PC-3 (cell line): Measurements from ENCODE around the gene EXD2. TPM values are rescaled to one million over a fixed set of nuclear protein-coding genes. Genes with fewer than 3 reads are reported as not detected.

Source experiments
- ATAC-seq: fragments of 200-7000 bp; cut with Tn5 transposase; 2 replicates; pipeline ENCODE4 v1.9.1; 2020; ENCODE audit warnings: mild to moderate bottlenecking, moderate library complexity
- BruUV-seq: library from RNA; stranded (reverse); fragments of 400-500 nt; replicated peaks from 2 replicates; lab custom pipeline; 2021; lab: Mats Ljungman, UMichigan
- CTCF ChIA-PET: fragments of 300-600 bp; sonication (Branson Sonifier 250); formaldehyde crosslinking; loops from one replicate; lab custom pipeline; 2022; ENCODE audit warnings: antibody characterized with exemption; lab: Charles Lee
- POLR2A ChIA-PET: fragments of 300-600 bp; sonication (Branson Sonifier 250); formaldehyde crosslinking; loops from one replicate; lab custom pipeline; 2022; ENCODE audit warnings: antibody characterized with exemption; ENCODE audit not compliant: unreplicated experiment; lab: Charles Lee
- DNase-seq: peaks from one replicate; pipeline ENCODE4 v3.0.0-alpha.2; 2015
- H2AFZ ChIP-seq: fragments of 300-600 bp; sonication (generic); 2 replicates; pipeline ENCODE4 v1.6.0; 2016; ENCODE audit warnings: antibody characterized with exemption, low read length
- H3F3A ChIP-seq: fragments of 300-600 bp; sonication (generic); one replicate; pipeline ENCODE4 v1.6.0; 2017; ENCODE audit warnings: antibody characterized with exemption, low read length, control low read depth, mild to moderate bottlenecking; ENCODE audit not compliant: unreplicated experiment
- H3K27ac ChIP-seq: fragments of 300-600 bp; sonication (generic); 2 replicates; pipeline ENCODE4 v1.5.1; 2016; ENCODE audit warnings: mild to moderate bottlenecking, low read length
- H3K27me3 ChIP-seq: fragments of 300-600 bp; sonication (generic); 2 replicates; pipeline ENCODE4 v1.6.1; 2016; ENCODE audit warnings: low read length, mixed read lengths
- H3K36me3 ChIP-seq: fragments of 300-600 bp; sonication (generic); 2 replicates; pipeline ENCODE4 v1.6.1; 2016; ENCODE audit warnings: low read depth, mixed run types, low read length, mixed read lengths
- H3K4me1 ChIP-seq: fragments of 300-600 bp; sonication (generic); 2 replicates; pipeline ENCODE4 v1.5.1; 2016; ENCODE audit warnings: low read length; ENCODE audit not compliant: insufficient read depth
- H3K4me2 ChIP-seq: fragments of 300-600 bp; sonication (generic); 2 replicates; pipeline ENCODE4 v1.6.0; 2016; ENCODE audit warnings: low read length
- H3K4me3 ChIP-seq: fragments of 300-600 bp; sonication (generic); 2 replicates; pipeline ENCODE4 v1.5.1; 2016; ENCODE audit warnings: mild to moderate bottlenecking, low read length, mixed read lengths
- H3K79me2 ChIP-seq: fragments of 300-600 bp; sonication (generic); 2 replicates; pipeline ENCODE4 v1.6.1; 2017; ENCODE audit warnings: low read length, mixed read lengths
- H3K9ac ChIP-seq: fragments of 300-600 bp; sonication (generic); 2 replicates; pipeline ENCODE4 v1.6.0; 2016; ENCODE audit warnings: mild to moderate bottlenecking, low read length
- H3K9me2 ChIP-seq: fragments of 300-600 bp; sonication (generic); replicated peaks from 2 replicates; pipeline ENCODE4 v1.6.1; 2016; ENCODE audit warnings: mixed run types, low read length, mixed read lengths
- H3K9me3 ChIP-seq: fragments of 300-600 bp; sonication (generic); 2 replicates; pipeline ENCODE4 v1.6.1; 2016; ENCODE audit warnings: low read length, mixed read lengths
- H4K20me1 ChIP-seq: fragments of 300-600 bp; sonication (generic); 2 replicates; pipeline ENCODE4 v1.6.1; 2016; ENCODE audit warnings: low read length, mixed read lengths
- EZH2 ChIP-seq: fragments of 300-600 bp; sonication (generic); IDR thresholded peaks from one replicate; pipeline ENCODE4 v1.6.1; 2017; ENCODE audit warnings: antibody characterized with exemption, mild to moderate bottlenecking, low read length; ENCODE audit not compliant: unreplicated experiment
- EZH2phosphoT487 ChIP-seq: fragments of 300-600 bp; sonication (generic); IDR thresholded peaks from 2 replicates; pipeline ENCODE4 v1.6.1; 2018; ENCODE audit warnings: mild to moderate bottlenecking, antibody characterized with exemption, low read length, borderline replicate concordance
- intact Hi-C: fragments of 100-400 bp; cut with micrococcal nuclease; formaldehyde crosslinking; loops from 2 replicates; pipeline ENCODE4 v1.9.0; 2023
- total RNA-seq: library from RNA; depleted of rRNA; stranded (reverse); fragments of >200 nt; gene quantifications from 2 replicates; pipeline ENCODE4 v1.2.3, GENCODE V29; 2014
- TF ChIP-seq, protein P1 (sequence below): fragments of 300-600 bp; sonication (generic); conservative IDR thresholded peaks from 2 replicates; pipeline ENCODE4 v1.5.1; 2017; ENCODE audit warnings: antibody characterized with exemption, low read depth, mild to moderate bottlenecking, low read length

Gene EXD2
- total RNA-seq, 1 experiment from 2014 or later, result 19.9 TPM

DNA sequence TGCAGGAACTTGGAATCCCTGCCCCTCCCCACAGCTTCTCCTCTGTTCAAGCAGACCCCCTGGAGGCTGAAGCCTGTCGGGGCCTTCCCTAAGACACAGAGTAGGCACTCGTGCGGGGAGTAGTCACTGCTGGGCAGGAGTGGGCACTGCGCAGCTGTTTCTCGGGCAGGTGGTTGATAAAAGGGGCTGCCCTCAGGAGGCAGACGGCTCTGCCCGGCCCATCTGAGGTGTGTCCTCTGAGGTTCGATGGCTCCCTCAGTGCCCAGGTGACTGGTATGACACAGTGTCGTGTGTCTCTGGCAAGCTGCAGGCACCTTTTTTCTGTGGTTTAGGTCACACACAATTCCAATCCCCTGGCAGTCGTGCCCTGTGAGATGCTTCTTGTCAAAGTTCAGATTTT is 78.8 kb downstream of the EXD2 start:
- intact Hi-C loops, result no loop called here
- Histone ChIP-seq H3K27ac (no peak overlapping the region), H3K9me3 (no peaks in the 10 kb centered on the region), H2AFZ (no peak overlapping the region), H3K4me1 (peaks cover 12% of the 10 kb centered on the region), H4K20me1 (no peaks in the 10 kb centered on the region), H3K27me3 (no peaks in the 10 kb centered on the region), H3K79me2 (no peaks in the 10 kb centered on the region), H3K4me3 (no peak overlapping the region), H3K9me2 (no peaks in the 10 kb centered on the region), H3K36me3 (no peaks in the 10 kb centered on the region), H3K9ac (no peak overlapping the region), H3K4me2 (no peak overlapping the region), H3F3A (no peaks in the 10 kb centered on the region)
- BruUV-seq, result no TSS peak
- CTCF ChIA-PET, result no interaction called here
- DNase-seq (no peak), ATAC-seq (no peak)
- TF ChIP-seq EZH2 (no peak), EZH2phosphoT487 (no peak)
- TF ChIP-seq, protein P1, sequence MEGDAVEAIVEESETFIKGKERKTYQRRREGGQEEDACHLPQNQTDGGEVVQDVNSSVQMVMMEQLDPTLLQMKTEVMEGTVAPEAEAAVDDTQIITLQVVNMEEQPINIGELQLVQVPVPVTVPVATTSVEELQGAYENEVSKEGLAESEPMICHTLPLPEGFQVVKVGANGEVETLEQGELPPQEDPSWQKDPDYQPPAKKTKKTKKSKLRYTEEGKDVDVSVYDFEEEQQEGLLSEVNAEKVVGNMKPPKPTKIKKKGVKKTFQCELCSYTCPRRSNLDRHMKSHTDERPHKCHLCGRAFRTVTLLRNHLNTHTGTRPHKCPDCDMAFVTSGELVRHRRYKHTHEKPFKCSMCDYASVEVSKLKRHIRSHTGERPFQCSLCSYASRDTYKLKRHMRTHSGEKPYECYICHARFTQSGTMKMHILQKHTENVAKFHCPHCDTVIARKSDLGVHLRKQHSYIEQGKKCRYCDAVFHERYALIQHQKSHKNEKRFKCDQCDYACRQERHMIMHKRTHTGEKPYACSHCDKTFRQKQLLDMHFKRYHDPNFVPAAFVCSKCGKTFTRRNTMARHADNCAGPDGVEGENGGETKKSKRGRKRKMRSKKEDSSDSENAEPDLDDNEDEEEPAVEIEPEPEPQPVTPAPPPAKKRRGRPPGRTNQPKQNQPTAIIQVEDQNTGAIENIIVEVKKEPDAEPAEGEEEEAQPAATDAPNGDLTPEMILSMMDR, result no peak
- POLR2A ChIA-PET, result no interaction called here

DNA sequence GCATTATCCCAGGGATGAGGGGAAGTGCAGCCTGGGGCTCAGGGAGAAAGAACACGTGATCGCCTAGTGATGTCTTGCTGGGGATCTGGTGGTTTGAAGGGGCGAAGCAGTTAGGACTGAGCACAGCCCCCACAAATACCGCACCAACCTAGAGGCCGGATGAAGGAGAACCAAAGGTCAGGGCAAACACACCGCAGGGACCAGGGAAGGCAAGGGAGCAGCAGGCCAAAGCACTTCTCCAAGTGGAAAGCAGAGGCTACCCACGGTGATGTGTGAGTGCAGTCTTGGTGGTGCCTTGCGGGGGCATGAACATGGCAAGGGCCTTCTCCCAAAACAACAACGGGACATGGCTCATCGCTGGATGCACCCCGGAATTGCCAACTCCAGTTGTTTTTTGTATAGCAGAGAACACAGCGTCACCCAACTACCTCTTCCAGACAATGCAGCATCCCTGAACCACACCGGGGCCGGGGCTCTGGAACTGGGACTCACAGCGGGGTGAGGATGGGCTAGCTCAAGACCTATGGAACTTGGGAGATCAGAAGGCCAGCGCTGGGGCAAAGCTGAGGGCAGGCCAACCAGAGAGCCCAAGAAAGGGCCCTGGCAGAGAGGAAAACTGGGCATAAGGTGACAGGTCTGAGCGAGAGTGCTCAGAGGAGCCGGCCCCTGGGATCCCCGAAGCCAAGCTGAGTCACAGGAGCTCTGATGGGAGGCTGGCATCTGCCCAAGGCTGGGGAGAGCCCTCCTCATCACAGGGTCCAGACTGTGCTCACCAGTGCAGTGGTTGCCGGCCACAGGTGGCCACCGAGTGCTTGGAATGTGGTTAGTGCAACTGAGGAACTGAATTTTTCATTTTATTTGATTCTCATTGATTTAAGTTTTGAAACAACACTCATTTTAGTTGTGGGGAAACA is 79.8 kb downstream of the EXD2 start:
- no peak overlapping the region for H3K4me2 ChIP-seq
- H3K9me3 ChIP-seq, result no peaks in the 10 kb centered on the region
- no peaks in the 10 kb centered on the region for H3K9me2 ChIP-seq
- no peak overlapping the region for H3K27ac ChIP-seq
- POLR2A ChIA-PET, result no interaction called here
- intact Hi-C loops, result no loop called here
- no peaks in the 10 kb centered on the region for H3K27me3 ChIP-seq
- no peak overlapping the region for H3K9ac ChIP-seq
- H3K36me3 ChIP-seq, result no peaks in the 10 kb centered on the region
- no peaks in the 10 kb centered on the region for H3F3A ChIP-seq
- H3K79me2 ChIP-seq, result no peaks in the 10 kb centered on the region
- no peak for TF ChIP-seq EZH2phosphoT487
- no peak for TF ChIP-seq EZH2
- TF ChIP-seq, protein P1, result no peak
- H3K4me3 ChIP-seq, result no peak overlapping the region
- CTCF ChIA-PET, result no interaction called here
- no peaks in the 10 kb centered on the region for H4K20me1 ChIP-seq
- H2AFZ ChIP-seq, result no peak overlapping the region
- no peak for DNase-seq
- BruUV-seq, result no TSS peak
- peaks cover 12% of the 10 kb centered on the region for H3K4me1 ChIP-seq
- no peak for ATAC-seq

DNA sequence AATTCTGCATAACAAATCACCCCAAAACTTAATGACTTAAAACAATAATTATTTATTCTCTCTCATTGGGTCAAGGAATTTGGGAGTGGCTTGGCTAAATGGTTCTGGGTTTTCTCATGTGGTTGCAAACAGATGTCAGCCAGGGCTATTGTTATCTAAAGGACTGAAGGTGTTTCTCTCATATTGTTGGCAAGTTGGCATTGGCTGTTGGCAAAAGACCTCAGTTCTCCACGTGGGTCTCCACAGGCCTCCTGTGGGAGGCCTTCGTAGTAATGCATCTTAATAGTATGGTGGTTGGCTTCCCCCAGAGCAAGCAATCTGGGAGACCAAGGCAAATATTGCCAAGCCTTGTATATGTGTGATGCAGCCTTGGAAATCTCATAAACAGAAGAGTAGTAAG is 83.0 kb downstream of the EXD2 start:
- ChIA-PET POLR2A (no interaction called here), CTCF (no interaction called here)
- Histone ChIP-seq H3K27ac (no peak overlapping the region), H3K27me3 (no peaks in the 10 kb centered on the region), H3K9me2 (no peaks in the 10 kb centered on the region), H3K9me3 (no peaks in the 10 kb centered on the region), H3K79me2 (no peaks in the 10 kb centered on the region), H3K36me3 (no peaks in the 10 kb centered on the region), H3F3A (no peaks in the 10 kb centered on the region), H3K4me3 (no peak overlapping the region), H2AFZ (no peak overlapping the region), H3K4me1 (peaks cover 1% of the 10 kb centered on the region), H3K9ac (no peak overlapping the region), H4K20me1 (no peaks in the 10 kb centered on the region), H3K4me2 (no peak overlapping the region)
- no TSS peak for BruUV-seq
- no peak for TF ChIP-seq EZH2
- TF ChIP-seq, protein P1, result no peak
- TF ChIP-seq EZH2phosphoT487, result no peak
- DNase-seq (no peak), ATAC-seq (no peak)
- intact Hi-C loops, result no loop called here
